ENCODE measurements around the gene SLC35F1.

DNA sequence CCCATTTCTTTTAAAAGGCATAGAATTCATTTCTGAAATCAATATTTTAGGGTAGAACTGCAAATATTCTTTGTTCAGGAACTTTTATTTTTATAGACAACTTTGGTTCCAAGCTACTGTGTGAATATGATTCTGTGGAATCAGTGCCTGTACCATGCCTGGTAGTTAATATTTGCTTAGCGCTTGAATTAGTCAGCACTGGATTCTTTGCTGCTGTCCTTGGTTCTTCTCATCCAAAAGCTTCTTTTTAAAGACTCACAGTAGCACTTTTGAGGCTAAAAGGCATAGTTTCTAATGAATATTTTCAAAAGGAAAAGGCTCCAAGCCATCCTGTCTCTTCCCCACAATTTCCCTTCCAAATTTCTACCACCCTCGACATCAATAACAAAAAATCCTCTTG, 109.5 kb downstream of the SLC35F1 start:
- TF ChIP-seq ZNF274 (IDR thresholded peaks at IDR 0.05; ENCODE audit: low read depth, low read length) (no peak), SUZ12 (IDR thresholded peaks at IDR 0.05; ENCODE audit: extremely low read depth, insufficient read depth, insufficient read length) (no peak)
